ENCODE data around the gene STYK1.
"Not testable (repeated sequence)": the region's sequence is repeated elsewhere in the genome, so short reads cannot be mapped to it uniquely, and the experiment has no call there.

Gene STYK1

DNA sequence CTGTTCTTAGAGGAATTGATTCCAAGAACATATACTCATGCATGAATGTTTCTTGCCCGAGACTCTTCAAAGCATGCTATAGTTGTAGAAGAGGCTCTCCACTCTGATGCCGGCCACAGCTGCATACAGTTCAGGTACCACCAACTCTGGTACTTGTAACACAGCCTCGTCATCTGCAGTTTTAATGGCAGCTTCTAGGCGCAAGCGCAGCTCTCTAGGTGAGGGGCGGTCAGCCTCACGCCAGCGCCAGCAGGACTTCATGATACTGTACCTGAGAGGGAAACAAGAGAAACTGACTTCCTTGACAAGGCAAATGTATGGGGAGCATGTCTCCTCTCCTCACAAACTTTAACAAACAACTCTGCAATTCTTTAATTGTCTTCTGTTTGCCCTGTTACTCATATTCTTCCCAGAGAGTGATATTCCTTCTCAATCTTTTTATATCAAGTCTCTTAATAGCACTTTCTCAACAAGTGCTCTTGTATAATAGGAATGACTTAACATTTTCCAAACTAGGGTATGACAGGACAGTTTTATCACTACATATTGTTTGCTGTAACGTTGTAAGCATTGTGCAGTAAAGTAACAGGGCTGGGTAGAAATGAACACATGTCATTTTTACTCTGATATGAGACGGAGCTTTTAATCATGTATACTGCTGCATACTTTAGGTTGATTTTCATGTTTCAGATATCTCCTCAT lies 53.6 kb downstream of the STYK1 start:
- DNase-seq, result no peak

DNA sequence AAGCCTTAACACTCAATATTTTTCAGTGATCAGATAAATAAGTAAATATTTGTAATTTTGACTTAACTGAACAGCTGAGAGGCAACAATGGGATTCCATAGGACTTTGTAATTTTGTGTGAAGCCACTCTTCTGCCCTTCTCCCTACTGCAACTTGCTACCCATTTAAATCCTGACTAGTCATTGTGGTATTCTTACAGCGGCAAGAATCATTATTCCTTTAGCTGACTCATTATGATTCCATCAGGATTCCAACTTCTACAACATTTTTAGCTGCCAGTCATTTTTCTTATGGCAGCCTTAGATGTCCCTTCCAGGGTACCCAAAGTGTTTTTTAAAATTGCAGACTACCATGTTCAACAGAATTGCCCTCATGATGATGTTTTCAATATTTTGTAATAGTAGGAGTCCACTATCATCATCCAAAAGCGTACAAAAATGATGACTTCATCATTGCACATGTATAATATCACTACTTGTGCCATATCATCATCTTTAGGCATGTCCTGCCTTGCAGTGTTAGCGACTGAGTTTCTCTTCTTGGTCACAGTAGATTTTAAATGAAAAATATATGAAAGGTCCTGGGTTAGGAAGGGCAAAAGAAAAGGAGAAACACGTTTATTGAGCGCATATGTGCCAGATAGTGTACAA lies 55.4 kb downstream of the STYK1 start:
- no peak for DNase-seq

- no peak for DNase-seq
Observed at GRCh38 chr12:10617863-10618262, 56.0 kb downstream of the STYK1 start.

GRCh38 chr12:10615532-10615931 lies 58.3 kb downstream of the STYK1 start:
- DNase-seq, result no peak

- no peak for DNase-seq
Observed at GRCh38 chr12:10614056-10614370, 59.8 kb downstream of the STYK1 start.

- DNase-seq, result peak; percentile 97
Observed at GRCh38 chr12:10613349-10614055, 60.4 kb downstream of the STYK1 start, which contains the start of gene MAGOHB. Gene MAGOHB (minus strand): TSS chr12:10613609. CDS start chr12:10613532, 77 bp downstream.

DNA sequence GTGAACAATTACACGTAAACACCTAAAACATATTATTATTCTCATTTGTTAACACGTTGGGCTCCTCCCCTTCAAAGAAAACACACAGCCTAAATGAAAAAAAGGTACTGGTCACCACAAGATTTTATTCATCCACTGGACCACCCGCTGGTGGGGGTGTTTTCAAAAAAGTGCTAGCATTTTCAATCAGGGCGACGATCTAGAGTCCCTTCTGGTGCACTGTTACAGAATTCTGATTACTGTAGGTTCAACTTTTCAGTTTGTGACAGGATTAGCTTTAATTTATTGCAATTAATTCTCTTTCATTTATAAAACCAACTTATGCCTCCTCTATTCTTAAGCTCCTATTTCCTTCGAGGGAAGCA lies 60.9 kb downstream of the STYK1 start:
- DNase-seq, result no peak

DNA sequence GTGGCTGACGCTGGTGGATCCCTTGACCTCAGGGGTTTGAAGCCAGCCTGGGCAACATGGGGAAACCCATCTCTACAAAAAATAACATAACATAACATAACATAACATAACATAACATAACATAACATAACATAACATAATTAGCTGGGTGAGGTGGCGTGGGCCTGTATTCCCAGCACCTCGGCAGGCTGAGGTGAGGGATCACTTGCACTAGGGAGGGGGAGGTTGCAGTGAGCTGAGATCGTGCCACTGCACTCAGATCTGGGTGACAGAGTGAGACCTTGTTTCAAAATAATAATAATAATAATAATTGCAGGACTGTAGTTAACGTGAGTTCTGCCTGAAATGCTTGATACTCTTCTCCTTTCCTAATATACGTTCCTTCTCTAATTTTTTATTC lies 61.7 kb downstream of the STYK1 start:
- DNase-seq, result no peak

GRCh38 chr12:10611258-10611657 lies 62.6 kb downstream of the STYK1 start:
- not testable (repeated sequence) for DNase-seq

GRCh38 chr12:10610188-10610587 lies 63.7 kb downstream of the STYK1 start:
- DNase-seq, result no peak

DNA sequence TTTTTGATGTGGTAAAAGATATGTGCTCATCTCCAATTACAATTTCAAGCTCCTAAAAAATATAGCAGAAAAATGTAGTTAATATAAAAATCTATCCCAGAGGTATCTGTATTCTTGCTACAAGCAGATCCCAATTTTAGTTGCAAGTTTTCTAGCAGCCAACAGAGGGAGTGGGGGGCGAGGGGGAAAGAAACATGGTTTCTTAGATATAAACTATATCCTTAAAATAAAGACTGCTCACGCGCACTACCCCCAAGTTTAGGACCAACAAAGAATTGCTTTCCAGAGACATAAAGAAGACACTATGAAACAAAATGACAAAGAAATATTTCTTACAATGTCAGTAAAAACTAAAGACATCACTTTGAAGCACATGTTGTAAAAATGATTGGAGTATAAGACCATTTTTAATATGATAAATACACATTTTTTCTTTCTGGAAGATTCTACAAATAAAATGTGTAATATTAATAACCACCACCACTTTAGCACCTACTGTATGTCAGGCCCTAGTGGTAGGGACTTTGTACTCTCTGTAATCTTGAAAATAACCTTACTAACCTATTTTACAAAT lies 65.9 kb downstream of the STYK1 start:
- DNase-seq, result no peak

DNA sequence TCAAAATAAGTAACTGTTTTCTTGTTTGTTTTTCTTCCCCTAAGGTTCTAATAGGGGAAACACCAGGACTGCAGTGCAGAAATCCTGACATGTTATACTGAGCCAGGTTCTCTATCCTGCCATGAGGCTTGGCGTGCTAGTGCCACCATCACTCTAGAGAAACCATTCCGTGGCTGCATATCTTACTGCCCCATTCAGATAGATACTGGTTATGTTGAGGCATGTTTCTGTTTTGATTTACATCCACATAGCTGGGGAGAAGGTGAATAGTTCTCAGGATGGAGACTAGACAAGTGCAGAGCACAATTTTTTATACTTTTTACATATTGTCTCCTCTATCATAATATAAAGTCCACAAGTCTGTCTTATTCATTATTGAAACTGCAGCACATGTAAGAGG lies 72.0 kb downstream of the STYK1 start:
- DNase-seq, result no peak

- DNase-seq, result no peak
Observed at GRCh38 chr12:10600988-10601387, 72.9 kb downstream of the STYK1 start.

DNA sequence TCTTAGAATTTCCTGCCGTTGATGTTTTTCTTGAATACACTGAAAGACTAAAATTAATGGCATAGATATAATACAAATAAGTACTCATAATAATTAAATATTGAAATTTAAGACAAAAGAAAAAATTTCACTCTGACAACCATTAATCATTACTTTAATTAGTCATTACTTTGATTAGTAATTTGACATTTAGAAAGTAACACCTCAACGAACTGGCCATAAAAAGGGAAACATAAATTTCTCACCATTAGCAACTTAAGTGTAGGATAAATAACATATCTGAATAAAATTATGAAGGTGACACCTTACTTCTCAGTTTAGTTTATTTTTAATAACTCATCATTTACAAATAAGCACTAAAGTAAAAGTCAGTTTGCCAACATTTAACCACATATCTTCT lies 78.0 kb downstream of the STYK1 start:
- DNase-seq, result no peak

DNA sequence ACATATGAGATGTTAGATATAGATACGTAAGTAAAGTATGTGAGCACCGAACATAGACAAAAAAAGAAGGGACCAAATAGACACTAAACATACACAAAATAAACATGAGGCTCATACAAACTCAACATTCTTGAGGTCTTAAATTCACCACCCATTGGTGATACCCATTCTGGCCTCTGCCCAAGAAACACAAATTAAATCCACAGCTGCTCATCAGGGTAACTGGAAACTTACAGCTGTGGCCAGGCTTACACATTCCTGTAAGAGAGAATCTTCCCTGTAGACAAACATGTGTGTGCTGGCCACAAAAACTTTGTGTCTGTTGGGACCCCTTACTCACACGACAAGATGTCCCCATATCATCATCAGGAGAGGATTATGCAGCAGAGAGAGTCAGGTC lies 82.9 kb downstream of the STYK1 start:
- DNase-seq, result no peak

DNA sequence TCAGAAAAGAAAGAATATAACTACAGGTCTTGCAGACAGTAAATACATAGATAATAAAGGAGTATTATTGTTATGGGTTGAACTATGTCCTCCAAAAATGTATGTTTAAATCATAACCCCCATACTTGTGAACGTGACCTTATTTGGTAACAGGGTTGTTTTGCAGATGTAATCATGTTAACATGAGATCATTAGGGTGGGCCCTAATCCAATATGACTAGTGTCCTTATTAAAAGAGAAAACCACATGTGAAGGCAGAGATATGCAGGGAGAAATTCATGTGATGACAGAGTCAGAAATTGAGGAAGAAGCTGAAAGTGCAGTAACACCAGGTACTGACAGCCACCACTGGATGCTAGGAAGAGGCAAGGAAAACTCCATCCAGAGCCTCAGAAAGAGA lies 89.4 kb downstream of the STYK1 start:
- DNase-seq, result no peak

DNA sequence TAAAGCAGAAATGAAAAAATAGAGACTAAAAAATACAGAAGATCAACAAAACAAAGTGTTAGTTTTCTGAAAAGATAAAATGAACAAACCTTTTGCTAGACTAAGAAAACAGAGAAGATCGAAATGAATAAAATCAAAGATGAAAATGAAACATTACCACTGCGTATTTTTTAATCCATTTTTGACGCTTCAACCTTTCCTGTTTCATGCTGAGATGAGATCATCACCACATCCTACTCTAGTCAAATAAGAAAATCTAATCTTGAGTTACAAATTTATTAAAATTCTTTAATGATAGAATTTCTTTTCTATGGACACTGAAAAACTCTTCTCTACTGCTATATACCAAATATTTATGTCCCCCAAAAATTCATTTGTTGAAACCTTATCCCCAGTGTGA lies 91.1 kb downstream of the STYK1 start:
- no peak for DNase-seq

DNA sequence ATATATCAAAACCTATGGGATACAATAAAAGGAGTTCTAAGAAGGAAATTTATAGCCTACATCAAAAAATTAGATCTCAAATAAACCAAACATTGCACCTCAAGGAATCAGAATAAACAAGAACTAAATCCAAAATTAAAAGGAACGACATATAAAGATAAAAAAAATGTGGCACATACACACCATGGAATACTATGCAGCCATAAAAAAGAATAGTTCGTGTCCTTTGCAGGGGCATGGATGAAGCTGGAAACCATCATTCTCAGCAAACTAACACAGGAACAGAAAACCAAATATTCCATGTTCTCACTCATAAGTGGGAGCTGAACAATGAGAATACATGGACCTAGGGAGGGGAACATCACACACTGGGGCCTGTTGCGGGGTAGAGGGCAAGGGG lies 91.7 kb downstream of the STYK1 start:
- DNase-seq, result not testable (repeated sequence)

DNA sequence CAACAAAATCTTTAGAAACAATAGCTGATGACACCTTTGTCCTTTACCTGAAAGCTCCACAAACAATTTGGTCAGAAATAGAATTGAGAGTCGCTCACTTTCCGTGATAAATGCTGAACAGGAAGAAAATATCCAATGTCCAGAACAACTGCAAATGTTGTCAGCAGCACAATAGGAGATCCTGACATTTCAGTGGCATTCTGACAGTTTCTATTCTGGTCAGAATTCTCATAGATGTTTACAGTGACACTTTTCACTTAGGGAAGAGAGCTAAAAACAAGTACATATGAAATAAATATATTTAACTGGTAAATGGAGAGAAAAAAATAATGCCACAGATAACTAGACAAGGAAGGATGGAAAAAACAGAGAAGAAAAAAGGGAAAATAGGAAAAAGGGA lies 99.5 kb downstream of the STYK1 start:
- no peak for DNase-seq

DNA sequence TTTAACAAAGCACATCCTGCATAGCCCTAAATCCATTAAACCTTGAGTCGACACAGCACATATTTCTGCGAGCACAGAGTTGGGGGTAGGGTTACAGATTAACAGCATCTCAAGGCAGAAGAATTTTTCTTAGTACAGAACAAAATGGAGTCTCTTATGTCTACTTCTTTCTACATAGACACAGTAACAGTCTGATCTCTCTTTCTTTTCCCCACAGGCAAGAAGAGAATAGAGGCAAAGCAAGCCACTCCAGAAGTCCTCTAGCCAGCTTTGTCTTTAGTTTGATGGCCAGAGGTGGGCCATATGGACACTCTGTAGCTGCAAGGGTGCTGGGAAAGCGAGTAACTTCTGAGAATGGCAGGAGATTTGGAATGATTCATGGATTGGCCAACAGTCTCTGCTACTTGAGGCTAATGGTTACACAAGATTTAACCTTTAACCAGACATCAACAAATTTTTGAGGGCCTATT lies 101.8 kb downstream of the STYK1 start:
- not testable (repeated sequence) for DNase-seq

GRCh38 chr12:10571141-10571540 lies 102.7 kb downstream of the STYK1 start:
- DNase-seq, result no peak
